ENCODE data around the gene ROPN1L.

DNA sequence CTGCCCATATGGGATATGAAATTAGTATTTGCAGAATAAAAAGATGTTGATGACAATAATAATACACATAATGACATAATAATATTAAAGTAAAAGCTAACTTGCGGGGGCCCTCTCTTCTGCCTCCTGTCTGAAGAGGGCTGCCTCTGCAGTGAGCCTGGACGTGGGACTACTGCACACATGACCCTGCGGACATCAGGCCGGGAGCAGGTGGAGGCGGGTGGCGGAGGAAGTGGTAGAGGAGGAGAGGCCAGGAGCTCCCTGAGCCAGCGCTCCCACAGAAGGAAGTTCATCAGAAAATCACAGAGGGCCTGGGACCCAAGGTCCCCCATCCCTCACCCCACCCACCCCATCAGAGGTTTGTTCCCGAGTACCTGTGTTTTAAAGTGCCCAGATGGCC, 60.5 kb downstream of the ROPN1L start:
- TF ChIP-seq CTCF (conservative IDR thresholded peaks at IDR 0.05) (no peak), EZH2 (IDR thresholded peaks at IDR 0.05; ENCODE audit: low read depth) (no peak)

Measured in PC-9 (cell line).